NCI-H345 treated with DMSO at 0.1 percent for 48 hours (cell line): ENCODE data around the gene CIDEB.

Experiments
- DNase-seq: peaks from one replicate; lab custom pipeline; 2025; ENCODE audit not compliant: unreplicated experiment; lab: John Stamatoyannopoulos, UW

CIDEB gene

DNA sequence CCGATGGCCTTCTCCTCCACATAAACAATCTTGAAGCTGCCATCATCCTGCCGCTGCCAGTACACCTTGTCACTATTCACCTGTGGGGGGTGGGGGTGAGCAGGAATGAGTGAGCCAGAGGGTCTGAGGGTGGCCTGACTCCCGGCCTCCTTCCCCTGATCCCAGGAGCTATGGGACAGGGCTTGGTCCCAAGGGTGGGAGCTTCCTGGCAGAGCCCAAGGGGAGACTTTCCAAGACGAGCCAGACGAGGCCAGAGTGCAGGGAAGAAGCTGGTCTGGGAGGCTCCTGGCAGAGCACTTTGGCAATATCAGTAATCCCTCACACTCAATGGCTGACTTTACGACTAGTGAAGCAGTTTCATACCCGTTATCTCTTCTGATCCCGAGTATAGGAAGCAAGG, 52.3 kb downstream of the CIDEB start:
- no peak for DNase-seq
